T-helper 2 cell treated with Interferon-gamma antibody and Interleukin-4, amounts not matched to agents 100 ng/mL and 5 ng/mL, for 36 hours (primary cell): ENCODE data around the gene ETV2. TPM values are rescaled to one million over a fixed set of nuclear protein-coding genes. Genes with fewer than 3 reads are reported as not detected.

ENCODE experiments used
- total RNA-seq: library from RNA; stranded (reverse); gene quantifications from 2 replicates; pipeline ENCODE4 v1.2.3, GENCODE V29; 2022

The ETV2 gene
- total RNA-seq, 1 donor from 2014 or later: 0.80 TPM

Other genes starting within 250 kb of the ETV2 start
- gene FFAR2, start 193.5 kb upstream of the ETV2 start, total RNA-seq: not detected in 2 replicates
- gene KRTDAP, start 151.3 kb upstream of the ETV2 start, total RNA-seq: not detected in 2 replicates
- not detected in 2 replicates for gene DMKN, start 128.1 kb upstream of the ETV2 start, total RNA-seq
- gene SBSN, start 113.4 kb upstream of the ETV2 start, total RNA-seq: not detected in 2 replicates
- not detected in 2 replicates for gene GAPDHS, start 108.3 kb upstream of the ETV2 start, total RNA-seq
- 54.8 and 58.6 TPM in 2 replicates for gene TMEM147, start 96.1 kb upstream of the ETV2 start, total RNA-seq
- not detected in 2 replicates for gene ATP4A, start 78.1 kb upstream of the ETV2 start, total RNA-seq
- not detected in 2 replicates for gene PMIS2, start 55.6 kb upstream of the ETV2 start, total RNA-seq
- 41.6 and 47.4 TPM in 2 replicates for gene HAUS5, start 29.0 kb upstream of the ETV2 start, total RNA-seq
- gene RBM42, start 12.7 kb upstream of the ETV2 start, total RNA-seq: 96.5 and 109 TPM in 2 replicates
- gene COX6B1, start 6.6 kb downstream of the ETV2 start, total RNA-seq: 489 and 495 TPM in 2 replicates
- gene UPK1A, start 24.8 kb downstream of the ETV2 start, total RNA-seq: 0.48 and 0.50 TPM in 2 replicates
- 55.9 and 57.1 TPM in 2 replicates for gene ZBTB32, start 62.8 kb downstream of the ETV2 start, total RNA-seq
- gene KMT2B, start 76.3 kb downstream of the ETV2 start, total RNA-seq: 60.0 and 62.6 TPM in 2 replicates
- gene IGFLR1, start 100.7 kb downstream of the ETV2 start, total RNA-seq: 31.2 and 35.2 TPM in 2 replicates
- 24.0 and 24.5 TPM in 2 replicates for gene U2AF1L4, start 103.7 kb downstream of the ETV2 start, total RNA-seq
- 42.0 and 45.5 TPM in 2 replicates for gene PSENEN, start 103.9 kb downstream of the ETV2 start, total RNA-seq
- gene LIN37, start 106.8 kb downstream of the ETV2 start, total RNA-seq: 10.8 and 15.2 TPM in 2 replicates
- gene HSPB6, start 115.3 kb downstream of the ETV2 start, total RNA-seq: not detected in 2 replicates
- 50.4 and 51.1 TPM in 2 replicates for gene PROSER3, start 116.4 kb downstream of the ETV2 start, total RNA-seq
- gene ARHGAP33, start 133.8 kb downstream of the ETV2 start, total RNA-seq: 67.1 and 72.6 TPM in 2 replicates
- not detected in 2 replicates for gene PRODH2, start 171.1 kb downstream of the ETV2 start, total RNA-seq
- not detected in 2 replicates for gene NPHS1, start 210.8 kb downstream of the ETV2 start, total RNA-seq
- gene KIRREL2, start 215.2 kb downstream of the ETV2 start, total RNA-seq: 0.20 and 0.25 TPM in 2 replicates
- 0.86 and 2.0 TPM in 2 replicates for gene APLP1, start 226.8 kb downstream of the ETV2 start, total RNA-seq